Stimulated activated CD8-positive, alpha-beta memory T cell treated with anti-CD3 and anti-CD28 coated beads, Interleukin-7, amount 100 ng/mL, for 24 hours (primary cell): ENCODE data around the gene MRPS27.

Source experiments
- DNase-seq: peaks from one replicate; pipeline ENCODE4 v3.0.0-alpha.2; 2020; ENCODE audit warnings: low read depth

Gene MRPS27

DNA sequence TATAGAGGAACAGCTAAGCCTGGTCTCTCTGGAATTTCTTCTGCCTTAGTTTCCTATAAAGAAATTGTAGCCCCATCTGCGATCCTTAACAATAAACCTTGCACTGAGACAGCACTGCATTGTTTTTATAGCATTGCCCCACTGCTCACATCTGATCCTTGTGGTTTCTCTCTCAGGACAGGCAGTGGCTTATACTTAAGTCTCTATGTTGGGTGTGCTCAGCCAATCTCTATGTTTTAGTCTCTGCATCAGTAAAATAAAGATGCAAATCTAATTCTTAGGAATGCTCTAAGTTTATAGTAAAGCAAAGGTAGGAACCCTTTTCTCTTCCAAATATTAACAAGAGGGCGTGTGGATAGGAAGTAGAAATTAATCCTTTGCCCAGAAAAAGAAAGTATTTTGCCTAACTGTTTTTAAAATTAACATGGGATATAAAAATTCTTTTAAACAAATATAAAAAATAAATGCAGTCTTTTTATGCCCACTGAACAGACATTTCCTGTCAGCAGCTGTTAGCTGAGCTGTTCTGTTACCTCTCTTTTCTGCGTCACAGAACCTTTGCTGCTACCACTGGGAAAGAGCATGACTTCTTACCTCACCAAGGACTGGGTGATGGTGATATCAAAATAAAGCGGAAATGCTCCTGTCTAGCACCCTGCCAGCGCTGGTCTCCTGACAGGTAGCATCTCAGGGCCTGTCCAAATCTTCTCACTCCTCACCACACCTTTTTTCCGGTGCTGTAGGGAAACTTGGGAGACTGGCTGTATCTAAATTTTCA is 29.5 kb downstream of the MRPS27 start:
- DNase-seq: no peak

GRCh38 chr5:72288924-72289323 is 31.1 kb downstream of the MRPS27 start:
- DNase-seq: no peak

- no peak for DNase-seq
Measured at GRCh38 chr5:72286798-72287197, 33.2 kb downstream of the MRPS27 start.

GRCh38 chr5:72285424-72285821 is 34.6 kb downstream of the MRPS27 start:
- DNase-seq: no peak

DNA sequence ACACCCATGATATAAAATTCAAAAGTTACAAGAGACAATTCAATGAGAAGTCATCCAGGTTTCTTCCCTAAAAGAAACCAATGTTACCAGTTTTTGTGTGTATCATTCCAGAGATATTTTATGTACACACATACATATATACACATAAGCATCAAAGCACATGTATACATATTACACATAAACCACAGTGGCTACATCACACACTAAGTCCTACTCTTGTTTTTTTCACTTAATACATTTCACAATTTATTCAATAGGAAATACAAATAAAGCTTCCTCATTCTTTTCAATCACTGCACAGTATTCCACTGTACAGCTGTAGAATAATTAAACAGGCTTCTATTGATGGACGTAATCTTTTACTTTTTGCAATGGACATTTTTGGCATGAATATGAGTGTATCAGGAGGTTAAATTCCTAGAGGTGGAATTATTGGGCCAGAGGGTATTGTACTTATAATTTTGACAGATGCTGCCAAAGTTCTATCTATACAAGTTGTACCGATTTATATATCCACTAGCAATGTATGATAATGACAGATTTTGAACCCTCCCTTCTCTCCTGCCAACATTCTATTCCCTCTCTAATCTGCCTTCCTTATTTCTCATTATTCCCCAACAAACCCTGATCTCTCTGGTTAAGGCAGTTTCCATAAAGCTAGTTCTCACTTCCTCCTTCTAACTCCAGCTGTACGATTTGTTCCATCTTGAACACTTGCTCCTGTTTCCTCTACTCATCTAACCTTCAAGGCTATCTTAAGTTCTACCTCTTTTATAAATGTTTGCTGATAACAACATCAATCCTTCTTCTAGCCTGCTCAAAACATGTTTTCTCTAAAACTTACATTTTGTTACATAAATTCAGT is 35.2 kb downstream of the MRPS27 start:
- DNase-seq: no peak

GRCh38 chr5:72283358-72283757 is 36.7 kb downstream of the MRPS27 start:
- no peak for DNase-seq

- DNase-seq: no peak
Measured at GRCh38 chr5:72282878-72283277, 37.2 kb downstream of the MRPS27 start.

DNA sequence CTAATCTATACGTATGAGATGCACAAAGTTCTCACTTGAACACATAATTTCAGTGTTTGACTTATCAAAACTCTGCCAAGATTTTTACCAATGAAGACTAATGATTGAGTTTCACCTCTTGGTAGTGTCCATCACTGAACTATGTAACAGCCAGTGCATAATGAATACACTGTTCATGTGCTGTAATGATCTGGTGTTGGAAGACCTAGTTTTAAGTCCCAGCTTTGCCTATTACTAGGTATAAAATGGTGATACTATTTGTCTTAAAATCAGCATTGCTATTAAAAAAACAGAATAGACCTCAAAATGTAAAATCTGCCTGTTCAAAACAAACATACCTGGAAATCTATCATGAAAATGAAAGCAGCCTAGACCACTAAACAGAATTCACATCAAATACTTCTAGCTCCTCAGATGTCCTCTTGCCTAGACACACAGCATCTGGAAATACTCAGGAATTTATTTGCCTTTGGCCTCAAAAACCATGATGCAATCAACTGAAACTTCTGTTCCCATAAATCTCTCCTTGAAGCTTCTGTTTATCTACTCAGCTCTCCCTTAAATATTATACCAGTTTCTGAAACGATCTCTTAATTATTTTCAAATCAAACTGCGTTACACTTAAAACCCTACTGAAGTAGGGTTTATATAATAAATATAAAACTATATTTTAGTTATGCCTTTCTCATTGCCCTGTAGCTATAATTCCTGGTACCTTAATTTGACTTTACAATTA is 38.1 kb downstream of the MRPS27 start:
- DNase-seq: no peak

DNA sequence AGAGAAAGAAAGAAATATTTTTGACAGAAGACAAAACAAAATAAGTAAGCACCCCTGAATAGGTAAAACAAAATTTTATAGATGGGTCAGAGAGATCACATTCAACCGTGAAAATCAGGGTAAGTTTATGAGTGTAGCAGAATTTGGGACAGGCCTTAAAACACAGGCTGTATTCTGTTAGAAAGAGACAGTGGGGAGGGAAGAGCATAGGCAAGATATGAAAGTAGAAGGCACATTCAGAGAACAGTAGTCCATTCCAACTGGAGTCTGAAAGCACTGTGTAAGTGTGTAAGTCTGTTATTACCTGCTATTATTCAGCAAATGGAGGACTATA is 38.6 kb downstream of the MRPS27 start:
- no peak for DNase-seq

GRCh38 chr5:72280581-72281069 is 39.4 kb downstream of the MRPS27 start:
- no peak for DNase-seq

DNA sequence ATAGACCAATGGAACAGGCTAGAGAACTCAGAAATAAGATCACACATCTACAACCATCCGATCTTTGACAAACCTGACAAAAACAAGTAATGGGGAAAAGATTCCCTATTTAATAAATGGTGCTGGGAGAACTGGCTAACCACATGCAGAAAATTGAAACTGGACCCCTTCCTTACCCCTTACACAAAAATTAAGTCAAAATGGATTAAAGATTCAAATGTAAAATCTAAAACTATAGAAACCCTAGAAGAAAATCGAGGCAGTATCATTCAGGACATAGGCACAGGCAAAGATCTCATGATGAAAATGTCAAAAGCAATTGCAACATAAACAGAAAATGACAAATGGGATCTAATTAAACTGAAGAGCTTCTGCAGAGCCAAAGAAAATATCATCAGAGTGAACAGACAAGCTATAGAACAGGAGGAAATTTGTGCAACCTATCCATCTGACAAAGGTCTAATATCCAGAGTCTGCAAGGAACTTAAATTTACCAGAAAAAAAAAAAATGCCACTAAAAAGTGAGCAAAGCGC is 43.8 kb downstream of the MRPS27 start:
- no peak for DNase-seq

DNA sequence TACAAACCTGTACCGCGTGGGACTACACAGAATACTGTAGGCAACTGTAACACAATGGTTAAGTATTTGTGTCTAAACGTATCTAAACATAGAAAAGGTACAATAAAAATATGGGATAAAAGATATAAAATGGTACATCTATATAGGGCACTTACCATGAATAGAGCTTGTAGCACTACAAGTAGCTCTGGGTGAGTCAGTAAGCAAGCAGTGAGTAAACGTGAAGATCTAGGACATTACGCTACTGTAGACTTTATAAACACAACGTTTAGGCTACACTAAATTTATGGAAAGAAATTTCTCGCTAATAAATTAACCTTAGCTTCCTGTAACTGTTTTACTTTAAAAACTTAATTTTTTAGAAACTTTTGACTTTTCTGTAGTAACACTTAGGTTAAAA is 46.5 kb downstream of the MRPS27 start:
- DNase-seq: no peak

DNA sequence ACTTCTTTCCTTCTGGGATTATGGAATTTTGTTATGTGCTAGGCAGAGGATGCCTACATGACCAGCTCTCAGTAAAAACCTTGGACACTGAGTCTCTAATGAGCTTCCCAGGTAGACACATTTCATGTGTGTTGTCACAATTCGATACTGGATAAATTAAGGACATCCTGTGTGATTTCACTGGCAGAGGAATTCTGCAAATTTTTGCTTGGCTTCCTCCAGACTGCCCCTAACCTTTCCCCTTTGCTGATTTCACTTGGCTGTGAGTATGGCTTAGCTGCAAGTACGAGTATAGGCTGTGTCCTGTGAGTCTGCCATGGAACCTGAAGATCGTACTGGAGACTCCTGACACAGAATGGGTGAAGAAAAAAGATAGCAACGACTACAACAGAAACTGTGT is 47.6 kb downstream of the MRPS27 start:
- no peak for DNase-seq

DNA sequence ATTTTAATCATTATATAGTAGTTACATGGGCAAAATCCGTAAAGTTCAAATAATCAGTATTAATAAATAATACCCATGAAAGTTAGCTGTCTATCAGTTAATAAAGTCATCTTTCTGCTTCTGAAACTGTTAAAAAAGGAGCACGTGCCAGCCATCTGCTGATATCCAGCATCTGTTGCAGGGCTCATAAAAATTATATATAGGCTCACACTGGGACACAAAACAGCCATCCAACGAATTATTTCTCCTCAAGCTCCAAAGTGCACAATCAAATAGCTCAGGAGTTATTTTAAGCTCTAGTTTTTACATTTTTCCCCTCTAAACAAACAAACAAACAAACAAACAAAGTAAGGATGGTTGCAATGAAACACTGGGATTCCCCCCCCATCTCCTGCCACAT is 48.3 kb downstream of the MRPS27 start:
- no peak for DNase-seq

DNA sequence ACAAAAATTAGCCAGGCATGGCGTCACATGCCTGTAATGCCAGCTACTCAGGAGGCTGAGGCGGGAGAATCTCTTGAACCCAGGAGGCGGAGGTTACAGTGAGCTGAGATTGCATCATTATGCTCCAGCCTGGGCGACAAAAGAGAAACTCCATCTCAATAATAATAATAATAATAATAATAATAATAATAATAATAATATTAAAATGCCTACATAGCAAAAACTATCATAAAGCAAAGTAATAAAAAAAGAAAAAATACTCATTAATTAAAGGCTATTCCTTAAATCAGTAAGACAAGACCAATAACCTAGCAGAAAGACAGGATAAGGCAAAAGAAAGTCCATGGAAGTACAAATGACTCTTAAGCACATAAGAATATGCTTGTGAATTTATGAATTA is 50.0 kb downstream of the MRPS27 start:
- no peak for DNase-seq

GRCh38 chr5:72269411-72269780 is 50.6 kb downstream of the MRPS27 start:
- DNase-seq: no peak

DNA sequence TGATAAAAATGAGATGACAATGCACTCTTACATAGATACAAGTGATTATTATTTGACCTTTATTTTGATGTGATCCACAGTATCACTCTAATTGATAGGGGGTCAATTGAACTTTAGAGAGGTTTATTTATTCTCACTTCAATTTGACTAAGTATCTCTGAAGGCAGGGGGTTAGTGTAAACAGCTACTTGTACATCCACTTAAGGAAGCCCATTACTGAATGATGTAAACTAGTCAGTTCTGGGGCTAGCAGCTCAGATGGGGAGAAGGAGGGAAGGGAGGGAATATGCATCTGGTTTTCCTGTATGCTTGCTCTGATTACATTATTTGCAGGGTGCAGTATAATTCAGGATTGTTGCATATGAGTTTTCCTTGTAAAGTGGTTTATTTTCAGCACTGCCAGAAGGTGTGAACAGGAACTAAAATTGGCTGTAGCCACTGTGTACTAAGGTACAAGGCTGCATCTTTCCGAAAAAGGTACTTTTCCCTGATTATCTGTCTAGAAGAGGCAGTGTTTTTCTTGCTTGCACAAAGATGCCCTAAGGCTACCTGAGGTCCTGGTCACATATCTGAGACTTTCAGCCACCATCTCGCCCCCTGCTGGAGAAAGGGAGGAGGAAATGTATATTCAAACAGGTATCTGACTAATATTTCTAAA is 51.2 kb downstream of the MRPS27 start:
- DNase-seq: peak; percentile 6

DNA sequence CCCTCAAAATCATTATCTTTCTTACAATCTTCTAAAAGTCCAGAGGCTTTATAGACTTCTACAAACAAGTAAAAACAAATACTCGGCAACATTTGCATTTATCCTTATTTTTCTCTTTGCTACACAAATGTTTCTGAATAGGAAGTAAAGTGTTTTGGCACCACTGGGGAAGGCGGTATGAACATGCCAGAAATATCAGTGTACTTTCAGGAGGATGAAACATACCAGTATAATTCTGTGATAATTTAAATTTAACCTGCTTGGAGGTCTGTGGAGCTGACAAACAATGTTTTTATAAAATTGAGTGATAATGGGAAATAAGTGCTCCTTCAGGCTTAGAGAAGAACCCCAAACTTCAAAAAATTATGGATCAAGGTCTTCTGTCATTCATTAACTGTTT is 51.8 kb downstream of the MRPS27 start:
- no peak for DNase-seq

DNA sequence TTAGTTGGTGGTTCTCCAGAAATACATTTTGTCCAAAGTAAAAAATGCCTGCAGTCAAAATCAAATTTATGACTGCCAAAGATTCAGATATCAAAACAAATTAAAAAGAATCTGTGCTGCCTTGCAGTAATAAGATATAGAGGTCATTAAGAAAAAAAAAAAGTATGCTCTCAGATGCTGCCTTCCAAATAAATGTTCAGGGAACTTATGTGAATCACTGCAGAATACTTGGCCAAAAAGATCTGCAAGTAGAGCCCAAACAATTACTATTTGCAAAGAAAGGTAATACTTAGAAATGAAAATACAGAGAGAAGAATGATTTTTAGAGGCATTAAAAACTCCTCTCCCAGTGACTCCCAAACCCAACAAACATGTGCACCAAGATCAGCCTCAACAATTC is 52.4 kb downstream of the MRPS27 start:
- DNase-seq: no peak

DNA sequence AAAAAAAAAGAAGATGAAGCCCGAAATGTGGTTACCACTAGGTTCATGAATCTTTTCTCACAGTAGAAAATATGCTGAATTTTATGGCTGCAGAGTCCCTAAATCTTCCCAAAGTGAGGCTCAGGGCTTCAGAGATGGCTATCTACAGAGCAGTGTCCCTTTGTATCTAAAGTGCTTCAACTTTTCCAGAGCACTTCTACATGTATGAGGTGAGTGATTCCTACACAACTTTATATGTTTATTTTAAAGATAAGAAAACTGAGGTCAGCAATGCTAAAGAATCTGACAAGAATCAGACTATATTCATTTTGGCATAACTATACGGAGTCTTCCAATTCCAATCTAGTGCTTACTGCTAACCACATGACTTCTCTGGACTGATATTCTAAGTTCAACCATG is 53.2 kb downstream of the MRPS27 start:
- DNase-seq: no peak

DNA sequence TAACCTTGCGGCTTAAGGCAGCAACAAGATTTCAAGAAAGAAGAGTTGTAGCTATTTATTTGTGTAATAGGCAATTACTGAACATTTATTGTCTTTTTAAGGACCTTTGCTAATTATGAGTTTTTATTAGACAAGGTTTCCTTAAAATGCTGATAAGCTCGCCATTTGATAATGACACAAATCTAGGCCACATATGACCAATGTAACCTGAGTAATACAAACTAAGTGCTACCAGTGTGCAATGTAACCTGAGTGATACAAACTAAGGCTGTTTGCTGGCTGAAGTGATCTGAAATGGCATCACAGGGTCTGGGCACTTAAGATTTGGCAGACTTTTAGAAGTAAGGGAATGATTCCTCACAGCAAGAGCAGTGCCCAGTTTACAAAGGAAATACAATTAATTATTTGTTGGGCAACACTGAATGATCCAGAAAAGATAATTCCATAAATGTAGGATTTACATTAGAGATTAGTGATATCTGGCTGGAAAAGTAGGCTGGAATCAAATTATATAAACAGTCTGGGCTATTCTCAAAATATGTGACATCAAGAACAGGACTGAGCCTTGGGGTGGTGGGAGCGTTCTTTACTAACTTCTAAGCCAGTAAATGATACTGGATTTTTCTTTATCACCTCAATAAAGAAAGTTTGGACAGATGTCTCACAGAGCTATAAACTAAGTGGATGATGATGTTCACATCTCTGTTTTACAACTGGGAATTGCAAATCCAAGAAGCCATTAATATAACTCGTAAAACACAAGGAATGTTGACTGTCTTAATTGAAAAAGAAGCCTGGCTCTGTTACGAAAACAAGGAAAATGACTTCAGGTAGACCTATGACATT is 54.8 kb downstream of the MRPS27 start:
- DNase-seq: no peak
